ENCODE results near the gene DGCR8. TPM values are rescaled to one million over a fixed set of nuclear protein-coding genes. Genes with fewer than 3 reads are reported as not detected.

DGCR8 gene
- total RNA-seq, 1 experiment from 2014 or later: 41.7 TPM

- Histone ChIP-seq H3K9me2 (replicated peaks; ENCODE audit: low read length) (no peaks in the 10 kb centered on the region), H4K20me1 (ENCODE audit: low read length) (no peaks in the 10 kb centered on the region), H3K27me3 (ENCODE audit: low read length) (no peaks in the 10 kb centered on the region), H3K4me1 (ENCODE audit: insufficient read depth, low read length) (no peaks in the 10 kb centered on the region), H3K9me3 (ENCODE audit: low read length) (no peaks in the 10 kb centered on the region), H2AFZ (ENCODE audit: low read length) (no peak overlapping the region), H3K36me3 (ENCODE audit: low read depth, low read length) (no peaks in the 10 kb centered on the region), H3K9ac (ENCODE audit: low read length) (no peak overlapping the region), H3K4me2 (ENCODE audit: low read length) (no peak overlapping the region), H3K27ac (ENCODE audit: low read length) (no peak overlapping the region), H3F3A (ENCODE audit: low read length, unreplicated experiment) (no peaks in the 10 kb centered on the region), H3K4me3 (ENCODE audit: low read length) (no peak overlapping the region), H3K79me2 (ENCODE audit: low read length) (no peaks in the 10 kb centered on the region)
- intact Hi-C loops (cut with micrococcal nuclease): no loop called here
- TF ChIP-seq EZH2phosphoT487 (IDR thresholded peaks at IDR 0.05; ENCODE audit: borderline replicate concordance, low read length): no peak
- TF ChIP-seq EZH2 (IDR thresholded peaks at IDR 0.05; ENCODE audit: low read length, unreplicated experiment): no peak
- TF ChIP-seq CTCF (conservative IDR thresholded peaks at IDR 0.05; ENCODE audit: low read depth, low read length): no peak
- BruUV-seq (replicated peaks): no TSS peak
- ChIA-PET POLR2A (ENCODE audit: unreplicated experiment) (no interaction called here), CTCF (no interaction called here)
- ATAC-seq (no peak), DNase-seq (no peak)
Measured at GRCh38 chr22:20043997-20044342, 36.1 kb upstream of the DGCR8 start.

- no peak for TF ChIP-seq CTCF (conservative IDR thresholded peaks at IDR 0.05; ENCODE audit: low read depth, low read length)
- TF ChIP-seq EZH2phosphoT487 (IDR thresholded peaks at IDR 0.05; ENCODE audit: borderline replicate concordance, low read length): no peak
- TF ChIP-seq EZH2 (IDR thresholded peaks at IDR 0.05; ENCODE audit: low read length, unreplicated experiment): no peak
- no peaks in the 10 kb centered on the region for H3K9me2 ChIP-seq (replicated peaks; ENCODE audit: low read length)
- POLR2A ChIA-PET (ENCODE audit: unreplicated experiment): no interaction called here
- H3K9ac ChIP-seq (ENCODE audit: low read length): no peak overlapping the region
- BruUV-seq (replicated peaks): no TSS peak
- H3K27me3 ChIP-seq (ENCODE audit: low read length): no peaks in the 10 kb centered on the region
- intact Hi-C loops (cut with micrococcal nuclease): no loop called here
- no peak overlapping the region for H3K27ac ChIP-seq (ENCODE audit: low read length)
- no peaks in the 10 kb centered on the region for H3K9me3 ChIP-seq (ENCODE audit: low read length)
- no peaks in the 10 kb centered on the region for H3K79me2 ChIP-seq (ENCODE audit: low read length)
- no peak overlapping the region for H2AFZ ChIP-seq (ENCODE audit: low read length)
- H3K4me2 ChIP-seq (ENCODE audit: low read length): no peak overlapping the region
- ATAC-seq: no peak
- no peak for DNase-seq
- CTCF ChIA-PET: no interaction called here
- no peaks in the 10 kb centered on the region for H4K20me1 ChIP-seq (ENCODE audit: low read length)
- no peak overlapping the region for H3K4me3 ChIP-seq (ENCODE audit: low read length)
- no peaks in the 10 kb centered on the region for H3K36me3 ChIP-seq (ENCODE audit: low read depth, low read length)
- H3K4me1 ChIP-seq (ENCODE audit: insufficient read depth, low read length): no peaks in the 10 kb centered on the region
- no peaks in the 10 kb centered on the region for H3F3A ChIP-seq (ENCODE audit: low read length, unreplicated experiment)
Measured at GRCh38 chr22:20044495-20045151, 35.4 kb upstream of the DGCR8 start.

- intact Hi-C loops (cut with micrococcal nuclease): no loop called here
- Histone ChIP-seq H3K4me2 (ENCODE audit: low read length) (no peak overlapping the region), H3K27me3 (ENCODE audit: low read length) (no peaks in the 10 kb centered on the region), H3K9me2 (replicated peaks; ENCODE audit: low read length) (no peaks in the 10 kb centered on the region), H3K9me3 (ENCODE audit: low read length) (no peaks in the 10 kb centered on the region), H3K79me2 (ENCODE audit: low read length) (no peaks in the 10 kb centered on the region), H3K4me1 (ENCODE audit: insufficient read depth, low read length) (no peaks in the 10 kb centered on the region), H3K27ac (ENCODE audit: low read length) (no peak overlapping the region), H3K4me3 (ENCODE audit: low read length) (no peak overlapping the region), H3K9ac (ENCODE audit: low read length) (no peak overlapping the region), H3K36me3 (ENCODE audit: low read depth, low read length) (no peaks in the 10 kb centered on the region), H3F3A (ENCODE audit: low read length, unreplicated experiment) (no peaks in the 10 kb centered on the region), H2AFZ (ENCODE audit: low read length) (no peak overlapping the region), H4K20me1 (ENCODE audit: low read length) (no peaks in the 10 kb centered on the region)
- TF ChIP-seq CTCF (conservative IDR thresholded peaks at IDR 0.05; ENCODE audit: low read depth, low read length) (no peak), EZH2phosphoT487 (IDR thresholded peaks at IDR 0.05; ENCODE audit: borderline replicate concordance, low read length) (no peak), EZH2 (IDR thresholded peaks at IDR 0.05; ENCODE audit: low read length, unreplicated experiment) (no peak)
- CTCF ChIA-PET: no interaction called here
- POLR2A ChIA-PET (ENCODE audit: unreplicated experiment): no interaction called here
- ATAC-seq (no peak), DNase-seq (no peak)
- no TSS peak for BruUV-seq (replicated peaks)
Measured at GRCh38 chr22:20046730-20047129, 33.3 kb upstream of the DGCR8 start.
